ENCODE results near the gene SETD9. TPM values are rescaled to one million over a fixed set of nuclear protein-coding genes. Genes with fewer than 3 reads are reported as not detected.
A peak's percentile ranks its signal among the peaks of the same experiment; 100 is the strongest.

SETD9 gene
- total RNA-seq, 1 donor from 2014 or later: 15.6 TPM

GRCh38 chr5:56914678-56915077, 5.3 kb downstream of the SETD9 start:
- no peak for DNase-seq (ENCODE audit: low spot score in 2 of 2, unreplicated experiment in 2 of 2)
- Mint-ChIP-seq H3K4me1 (peaks cover 19% of the 10 kb centered on the region), H3K27me3 (ENCODE audit: low read depth) (no peaks in the 10 kb centered on the region), H3K36me3 (peaks cover 7% of the 10 kb centered on the region), H3K27ac (no peak overlapping the region), H3K9me3 (no peaks in the 10 kb centered on the region), H3K4me3 (no peak overlapping the region)
- TF ChIP-seq CTCF (IDR thresholded peaks at IDR 0.05; ENCODE audit: unreplicated experiment): no peak

GRCh38 chr5:56917534-56917933, 8.1 kb downstream of the SETD9 start:
- H3K36me3 Mint-ChIP-seq: peaks cover 14% of the 10 kb centered on the region
- H3K4me3 Mint-ChIP-seq: no peak overlapping the region
- H3K9me3 Mint-ChIP-seq: no peaks in the 10 kb centered on the region
- H3K27me3 Mint-ChIP-seq (ENCODE audit: low read depth): no peaks in the 10 kb centered on the region
- no peak for TF ChIP-seq CTCF (IDR thresholded peaks at IDR 0.05; ENCODE audit: unreplicated experiment)
- DNase-seq (ENCODE audit: low spot score in 2 of 2, unreplicated experiment in 2 of 2): no peak
- H3K4me1 Mint-ChIP-seq: peaks cover 7% of the 10 kb centered on the region
- no peak overlapping the region for H3K27ac Mint-ChIP-seq

- no peaks in the 10 kb centered on the region for H3K9me3 Mint-ChIP-seq
- no peaks in the 10 kb centered on the region for H3K27me3 Mint-ChIP-seq (ENCODE audit: low read depth)
- peaks cover 16% of the 10 kb centered on the region for H3K36me3 Mint-ChIP-seq
- H3K27ac Mint-ChIP-seq: no peak overlapping the region
- DNase-seq (ENCODE audit: low spot score in 2 of 2, unreplicated experiment in 2 of 2): no peak
- no peak for TF ChIP-seq CTCF (IDR thresholded peaks at IDR 0.05; ENCODE audit: unreplicated experiment)
- H3K4me1 Mint-ChIP-seq: peaks cover 7% of the 10 kb centered on the region
- no peak overlapping the region for H3K4me3 Mint-ChIP-seq
These were observed 8.7 kb downstream of the SETD9 start for GRCh38 chr5:56918054-56918453.

GRCh38 chr5:56919942-56920662, 10.7 kb downstream of the SETD9 start:
- H3K4me3 Mint-ChIP-seq: no peak overlapping the region
- no peaks in the 10 kb centered on the region for H3K9me3 Mint-ChIP-seq
- H3K4me1 Mint-ChIP-seq: peaks cover 7% of the 10 kb centered on the region
- H3K27me3 Mint-ChIP-seq (ENCODE audit: low read depth): no peaks in the 10 kb centered on the region
- TF ChIP-seq CTCF (IDR thresholded peaks at IDR 0.05; ENCODE audit: unreplicated experiment): no peak
- H3K27ac Mint-ChIP-seq: peak overlapping the region; percentile 40
- H3K36me3 Mint-ChIP-seq: peaks cover 30% of the 10 kb centered on the region
- no peak for DNase-seq (ENCODE audit: low spot score in 2 of 2, unreplicated experiment in 2 of 2)

GRCh38 chr5:56922922-56923321, 13.5 kb downstream of the SETD9 start:
- H3K4me3 Mint-ChIP-seq: no peak overlapping the region
- peaks cover 4% of the 10 kb centered on the region for H3K4me1 Mint-ChIP-seq
- H3K27me3 Mint-ChIP-seq (ENCODE audit: low read depth): no peaks in the 10 kb centered on the region
- no peak overlapping the region for H3K27ac Mint-ChIP-seq
- TF ChIP-seq CTCF (IDR thresholded peaks at IDR 0.05; ENCODE audit: unreplicated experiment): no peak
- peaks cover 55% of the 10 kb centered on the region for H3K36me3 Mint-ChIP-seq
- DNase-seq (ENCODE audit: low spot score in 2 of 2, unreplicated experiment in 2 of 2): no peak
- H3K9me3 Mint-ChIP-seq: peaks cover 16% of the 10 kb centered on the region
